HG03378 (cell line): ENCODE data around the gene SPATA6.
A peak's percentile ranks its signal among the peaks of the same experiment; 100 is the strongest.
"Not testable (repeated sequence)": the region's sequence is repeated elsewhere in the genome, so short reads cannot be mapped to it uniquely, and the experiment has no call there.

Source experiments
- ATAC-seq: cut with Tn5 transposase; IDR thresholded peaks from one replicate; pipeline ENCODE4 v1.9.1; 2021; ENCODE audit warnings: mild to moderate bottlenecking, moderate library complexity; ENCODE audit not compliant: unreplicated experiment

SPATA6 gene

GRCh38 chr1:48471691-48472576, at the start of gene SPATA6:
Gene SPATA6 (minus strand): TSS chr1:48472204. CDS start chr1:48472008, 196 bp downstream.
- ATAC-seq, result peak; percentile 92

- ATAC-seq, result not testable (repeated sequence)
Measured at GRCh38 chr1:48519896-48520295, 47.9 kb upstream of the SPATA6 start.

GRCh38 chr1:48506870-48507269, 34.9 kb upstream of the SPATA6 start:
- ATAC-seq, result no peak

GRCh38 chr1:48500541-48501450, 28.8 kb upstream of the SPATA6 start:
- no peak for ATAC-seq

- no peak for ATAC-seq
Measured at GRCh38 chr1:48499211-48499735, 27.3 kb upstream of the SPATA6 start.

- peak; percentile 90 for ATAC-seq
Measured at GRCh38 chr1:48498096-48498791, 26.2 kb upstream of the SPATA6 start.

GRCh38 chr1:48495911-48496310, 23.9 kb upstream of the SPATA6 start:
- no peak for ATAC-seq

- no peak for ATAC-seq
Measured at GRCh38 chr1:48495166-48495565, 23.2 kb upstream of the SPATA6 start.

- ATAC-seq, result no peak
Measured at GRCh38 chr1:48493970-48494769, 22.2 kb upstream of the SPATA6 start.

GRCh38 chr1:48493041-48493440, 21.0 kb upstream of the SPATA6 start:
- ATAC-seq, result no peak

- no peak for ATAC-seq
Measured at GRCh38 chr1:48492392-48492791, 20.4 kb upstream of the SPATA6 start.

- no peak for ATAC-seq
Measured at GRCh38 chr1:48488721-48489120, 16.7 kb upstream of the SPATA6 start.

- no peak for ATAC-seq
Measured at GRCh38 chr1:48480504-48480903, 8.5 kb upstream of the SPATA6 start.

GRCh38 chr1:48480023-48480422, 8.0 kb upstream of the SPATA6 start:
- not testable (repeated sequence) for ATAC-seq

- ATAC-seq, result no peak
Measured at GRCh38 chr1:48472638-48473037, 634 bp upstream of the SPATA6 start.

GRCh38 chr1:48470950-48471690, 884 bp downstream of the SPATA6 start:
- no peak for ATAC-seq

- ATAC-seq, result no peak
Measured at GRCh38 chr1:48470481-48470855, 1.5 kb downstream of the SPATA6 start.

GRCh38 chr1:48469616-48470480, 2.2 kb downstream of the SPATA6 start:
- ATAC-seq, result no peak
